Fibroblast of lung (primary cell): ENCODE measurements around the gene CLCN7.

Source experiments
- CTCF ChIP-seq, 2 donors: IDR thresholded peaks in 1 of 2; conservative IDR thresholded peaks in 1 of 2; 1 replicate in 1 of 2; 2 replicates in 1 of 2; pipeline ENCODE4 v1.5.1; 2011 to 2012; ENCODE audit warnings: low read length in 2 of 2, control low read depth in 1 of 2, inconsistent platforms in 1 of 2, low read depth in 1 of 2, mild to moderate bottlenecking in 1 of 2
- EZH2 ChIP-seq: IDR thresholded peaks from 2 replicates; pipeline ENCODE4 v1.5.1; 2012; ENCODE audit warnings: low read length, control low read depth, mild to moderate bottlenecking; ENCODE audit errors: missing control alignments

- TF ChIP-seq CTCF (conservative IDR thresholded peaks at IDR 0.05 in 1 of 2, IDR thresholded peaks at IDR 0.05 in 1 of 2; ENCODE audit: low read depth in 1 of 2, low read length in 2 of 2) (no peak), EZH2 (no peak)
Measured at GRCh38 chr16:1427473-1428461, 47.1 kb downstream of the CLCN7 start.
